ENCODE data around the gene ALDH2.
"Not testable (repeated sequence)": the region's sequence is repeated elsewhere in the genome, so short reads cannot be mapped to it uniquely, and the experiment has no call there.

ALDH2 gene

DNA sequence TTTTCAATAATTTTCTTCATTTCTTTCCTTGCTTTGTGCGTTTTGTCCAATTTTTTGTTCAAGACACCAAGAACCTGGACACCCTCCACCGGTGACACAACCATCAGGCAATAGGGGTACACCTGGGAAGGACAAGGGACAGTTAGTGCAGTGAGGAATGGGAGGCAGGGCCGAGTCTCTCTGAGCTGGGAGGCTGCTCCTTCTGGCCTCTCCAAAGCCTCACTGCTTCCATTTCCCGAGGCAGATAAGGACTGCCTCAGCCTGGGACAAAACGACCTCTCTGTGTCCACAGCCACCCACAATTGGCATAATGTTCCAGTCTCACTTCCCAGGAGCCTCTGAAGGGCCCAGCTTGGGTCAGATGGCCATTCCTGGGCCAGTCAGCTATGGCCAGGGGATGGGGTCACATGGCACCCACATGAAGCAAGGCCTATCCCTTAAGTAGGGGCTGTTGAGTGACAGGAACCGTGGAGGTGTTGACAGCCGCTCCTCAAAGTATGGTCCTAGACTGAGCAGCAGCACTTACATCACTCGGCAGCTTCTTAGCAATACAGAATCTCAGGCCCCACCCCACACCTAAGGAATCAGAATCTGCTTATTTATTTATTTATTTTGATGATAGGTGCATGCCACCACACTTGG is 61.7 kb downstream of the ALDH2 start:
- no peak for DNase-seq

GRCh38 chr12:111829635-111830034 is 62.9 kb downstream of the ALDH2 start:
- DNase-seq, result not testable (repeated sequence)

DNA sequence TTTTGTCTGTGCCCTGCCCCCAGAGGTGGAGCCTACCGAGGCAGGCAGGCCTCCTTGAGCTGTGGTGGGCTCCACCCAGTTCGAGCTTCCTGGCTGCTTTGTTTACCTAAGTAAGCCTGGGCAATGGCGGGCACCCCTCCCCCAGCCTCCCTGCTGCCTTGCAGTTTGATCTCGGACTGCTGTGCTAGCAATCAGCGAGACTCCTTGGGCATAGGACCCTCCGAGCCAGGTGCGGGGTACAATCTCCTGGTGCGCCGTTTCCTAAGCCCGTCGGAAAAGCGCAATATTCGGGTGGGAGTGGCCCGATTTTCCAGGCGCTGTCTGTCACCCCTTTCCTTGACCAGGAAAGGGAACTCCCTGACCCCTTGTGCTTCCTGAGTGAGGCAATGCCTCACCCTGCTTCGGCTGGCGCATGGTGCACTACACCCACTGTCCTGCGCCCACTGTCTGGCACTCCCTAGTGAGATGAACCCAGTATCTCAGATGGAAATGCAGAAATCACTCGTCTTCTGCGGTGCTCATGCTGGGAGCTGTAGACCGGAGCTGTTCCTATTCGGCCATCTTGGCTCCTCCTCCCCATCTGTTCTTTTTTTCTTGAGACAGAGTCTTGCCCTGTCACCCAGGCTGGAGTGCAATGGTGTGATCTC is 68.1 kb downstream of the ALDH2 start:
- DNase-seq, result peak; percentile 10

DNA sequence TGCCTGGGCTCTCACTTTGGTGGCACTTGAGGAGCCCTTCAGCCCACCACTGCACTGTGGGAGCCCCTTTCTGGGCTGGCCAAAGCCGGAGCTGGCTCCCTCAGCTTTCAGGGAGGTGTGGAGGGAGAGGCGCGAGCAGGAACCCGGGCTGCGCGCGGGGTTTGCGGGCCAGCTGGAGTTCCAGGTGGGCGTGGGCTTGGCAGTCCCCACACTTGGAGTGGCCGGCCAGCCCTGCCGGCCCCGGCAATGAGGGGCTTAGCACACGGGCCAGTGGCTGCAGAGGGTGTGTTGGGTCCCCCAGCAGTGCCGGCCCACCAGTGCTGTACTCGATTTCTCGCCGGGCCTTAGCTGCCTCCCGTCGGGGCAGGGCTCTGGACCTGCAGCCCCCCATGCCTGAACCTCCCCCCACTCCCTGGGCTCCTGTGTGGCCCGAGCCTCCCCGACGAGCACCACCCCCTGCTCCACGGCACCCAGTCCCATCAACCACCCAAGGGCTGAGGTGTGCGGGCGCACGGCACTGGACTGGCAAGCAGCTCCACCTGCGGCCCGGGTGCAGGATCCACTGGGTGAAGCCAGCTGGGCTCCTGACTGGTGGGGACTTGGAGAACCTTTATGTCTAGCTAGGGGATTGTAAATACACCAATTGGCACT is 68.9 kb downstream of the ALDH2 start:
- not testable (repeated sequence) for DNase-seq

- no peak for DNase-seq
These were observed 71.6 kb downstream of the ALDH2 start for GRCh38 chr12:111838353-111838752.

DNA sequence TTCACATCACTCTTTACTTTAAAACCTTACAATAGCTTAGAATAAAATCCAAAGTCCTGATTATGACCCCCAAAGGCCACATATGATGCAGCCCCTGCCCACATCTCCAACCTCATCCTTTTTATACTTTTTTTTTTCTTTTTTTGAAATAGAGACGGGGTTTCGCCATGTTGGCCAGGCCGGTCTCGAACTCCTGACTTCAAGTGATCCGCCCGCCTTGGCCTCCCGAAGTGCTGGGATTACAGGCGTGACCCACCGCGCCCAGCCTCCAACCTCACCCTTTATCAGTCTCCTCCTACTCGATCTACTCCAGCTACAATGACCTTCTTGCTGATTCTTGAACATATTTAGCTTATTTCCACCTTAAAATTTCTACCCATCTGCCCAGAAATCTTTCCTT is 74.1 kb downstream of the ALDH2 start:
- DNase-seq, result no peak

GRCh38 chr12:111841236-111841749 is 74.6 kb downstream of the ALDH2 start:
- DNase-seq, result no peak

- DNase-seq, result peak; percentile 97
These were observed 75.2 kb downstream of the ALDH2 start, which contains the start of gene MAPKAPK5 for GRCh38 chr12:111841750-111842555. Gene MAPKAPK5, plus strand, starts transcription at chr12:111842228. Its CDS starts 506 bp downstream, at chr12:111842734.

GRCh38 chr12:111842556-111843396 is 76.0 kb downstream of the ALDH2 start:
- peak; percentile 33 for DNase-seq

DNA sequence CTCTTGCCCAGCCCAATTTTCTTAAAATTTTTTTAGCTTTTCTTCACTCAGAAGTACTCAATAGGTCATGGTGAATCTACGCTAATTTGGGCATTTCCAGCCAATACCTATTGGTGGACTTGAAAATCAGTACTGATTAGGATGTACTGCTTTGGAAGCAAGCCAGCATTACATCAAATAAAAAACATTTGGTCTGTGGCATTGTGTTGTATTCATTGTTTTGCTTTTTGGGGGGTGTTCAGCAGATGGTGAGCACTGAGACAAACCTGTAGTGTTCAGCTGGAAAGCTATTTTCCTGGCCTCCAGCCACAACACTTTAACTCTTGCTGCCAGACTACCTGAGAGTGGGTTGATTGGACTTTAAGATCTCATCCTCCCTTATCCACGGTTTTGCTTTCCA is 79.3 kb downstream of the ALDH2 start:
- no peak for DNase-seq

- DNase-seq, result no peak
These were observed 83.8 kb downstream of the ALDH2 start for GRCh38 chr12:111850526-111850925.

DNA sequence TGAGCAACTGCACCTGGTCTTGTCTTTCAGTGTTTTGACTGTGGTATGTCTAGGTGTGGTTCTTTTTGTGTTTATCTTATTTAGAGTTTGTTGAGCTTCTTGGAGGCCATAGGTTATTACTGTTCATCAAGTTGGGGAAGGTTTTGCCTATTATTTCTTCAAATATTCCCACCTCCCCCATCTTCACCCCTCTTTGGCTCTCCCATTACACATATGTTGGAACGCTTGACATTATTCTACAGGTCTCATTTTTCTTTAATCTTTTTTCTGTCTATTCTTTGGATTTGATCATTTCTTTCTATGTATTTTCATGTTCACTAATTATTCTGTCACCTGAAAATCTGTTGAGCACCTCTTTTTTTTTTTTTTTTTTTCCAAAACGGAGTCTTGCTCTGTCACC is 91.5 kb downstream of the ALDH2 start:
- no peak for DNase-seq

GRCh38 chr12:111858778-111859177 is 92.0 kb downstream of the ALDH2 start:
- no peak for DNase-seq

DNA sequence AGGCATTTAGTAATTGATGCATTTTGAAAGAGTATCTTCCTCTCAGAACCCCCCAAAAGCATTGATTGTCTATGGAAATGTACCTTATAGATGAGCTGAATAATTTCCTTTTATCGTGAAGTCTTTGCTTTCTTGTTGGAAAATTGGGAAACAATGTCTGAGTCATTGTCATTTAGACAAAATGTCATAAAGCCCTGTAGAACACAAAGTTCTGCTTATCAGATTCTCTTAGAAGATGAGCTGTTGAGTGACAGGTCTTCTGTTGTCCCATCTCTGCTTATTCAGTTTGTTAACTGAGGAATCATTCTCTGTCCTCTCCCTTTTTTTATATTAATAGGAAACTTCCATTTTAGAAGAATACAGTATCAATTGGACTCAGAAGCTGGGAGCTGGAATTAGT is 98.2 kb downstream of the ALDH2 start:
- no peak for DNase-seq

Data from activated CD4-positive, alpha-beta T cell treated with anti-CD3 and anti-CD28 coated beads, Interleukin-2, amount 50 U/mL, for 1 hour (primary cell).